ENCODE results near the gene LRBA.
"Not testable (repeated sequence)": the region's sequence is repeated elsewhere in the genome, so short reads cannot be mapped to it uniquely, and the experiment has no call there.

Gene LRBA

GRCh38 chr4:150972592-150972991 lies 42.5 kb downstream of the LRBA start:
- H3K27ac Mint-ChIP-seq: no peak overlapping the region

DNA sequence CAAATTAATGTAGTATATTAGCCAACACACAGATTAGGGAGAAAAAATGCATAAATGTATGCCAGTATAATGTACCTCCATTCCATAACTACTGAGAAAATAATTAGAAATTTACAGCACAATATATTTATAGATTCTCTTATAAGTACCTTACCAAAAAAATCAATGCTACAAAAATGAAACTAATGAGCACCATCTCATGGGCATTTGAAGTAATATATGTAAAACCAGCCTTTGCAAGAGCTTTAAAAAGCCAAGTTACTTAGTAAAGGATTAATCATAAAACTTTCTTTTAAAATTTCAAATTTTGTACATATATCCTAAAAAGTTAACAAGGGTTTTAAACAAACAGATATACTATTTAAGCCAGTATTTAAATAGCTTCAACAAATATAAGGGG lies 43.2 kb downstream of the LRBA start:
- H3K27ac Mint-ChIP-seq: no peak overlapping the region

More at GRCh38 chr4:150972592-150972991, 42.5 kb downstream of the LRBA start:
- Mint-ChIP-seq H3K36me3 (ENCODE audit: low read depth) (no peaks in the 10 kb centered on the region), H3K4me1 (ENCODE audit: low read depth) (peaks cover 78% of the 10 kb centered on the region), H3K4me3 (no peak overlapping the region), H3K27me3 (no peaks in the 10 kb centered on the region), H3K9me3 (no peaks in the 10 kb centered on the region)

DNA sequence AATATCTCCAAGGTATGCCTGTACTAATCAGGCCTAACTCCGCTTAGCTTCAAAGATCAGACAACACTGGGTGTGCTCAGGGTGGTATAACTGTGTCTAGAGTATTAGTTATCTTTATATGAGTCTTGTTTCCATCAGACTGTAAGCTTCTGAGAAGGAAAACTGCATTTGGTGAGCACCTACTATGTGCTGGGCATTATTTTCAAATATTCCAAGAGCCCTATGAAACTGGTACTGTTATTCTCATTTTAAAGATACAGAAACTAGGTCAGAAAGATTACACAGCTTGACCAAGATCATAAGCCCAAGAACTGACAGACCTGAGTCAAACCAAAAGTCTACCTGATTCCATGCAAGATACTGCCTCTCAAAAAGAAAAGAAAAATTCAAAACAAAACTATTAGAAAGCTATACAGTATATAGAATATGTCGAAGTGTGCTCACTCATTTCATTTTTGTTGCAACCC lies 44.4 kb downstream of the LRBA start:
- Mint-ChIP-seq H3K27me3 (no peaks in the 10 kb centered on the region), H3K9me3 (no peaks in the 10 kb centered on the region), H3K27ac (peak overlapping the region; percentile 50), H3K36me3 (ENCODE audit: low read depth) (peaks cover 4% of the 10 kb centered on the region), H3K4me3 (peak overlapping the region; percentile 18), H3K4me1 (ENCODE audit: low read depth) (peaks cover 73% of the 10 kb centered on the region)

More for the DNA sequence above, 43.2 kb downstream of the LRBA start:
- Mint-ChIP-seq H3K9me3 (no peaks in the 10 kb centered on the region), H3K36me3 (ENCODE audit: low read depth) (no peaks in the 10 kb centered on the region), H3K4me3 (no peak overlapping the region), H3K27me3 (no peaks in the 10 kb centered on the region), H3K4me1 (ENCODE audit: low read depth) (peaks cover 79% of the 10 kb centered on the region)

DNA sequence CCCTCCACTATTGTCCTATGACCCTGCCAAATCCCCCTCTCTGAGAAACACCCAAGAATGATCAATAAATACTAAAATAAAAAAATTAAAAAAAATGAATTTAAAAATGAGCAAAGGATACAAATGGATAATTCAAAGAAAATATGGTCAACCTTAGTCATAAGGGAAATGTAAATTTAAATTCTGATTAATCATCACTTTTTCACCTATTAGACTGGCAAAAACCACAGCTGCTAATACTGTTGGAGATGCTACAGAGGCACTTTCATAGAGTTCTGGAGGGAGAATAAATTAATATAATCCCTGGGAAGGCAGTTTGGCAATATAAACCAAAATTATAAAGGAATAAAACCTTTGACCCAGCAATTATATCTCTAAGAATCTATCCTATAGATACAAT lies 50.3 kb downstream of the LRBA start:
- Mint-ChIP-seq H3K9me3 (no peaks in the 10 kb centered on the region), H3K27ac (no peak overlapping the region), H3K4me1 (ENCODE audit: low read depth) (peaks cover 40% of the 10 kb centered on the region), H3K36me3 (ENCODE audit: low read depth) (peaks cover 8% of the 10 kb centered on the region), H3K4me3 (no peak overlapping the region), H3K27me3 (no peaks in the 10 kb centered on the region)

GRCh38 chr4:150963602-150964345 lies 51.3 kb downstream of the LRBA start:
- H3K9me3 Mint-ChIP-seq, H3K27me3 Mint-ChIP-seq, H3K27ac Mint-ChIP-seq, H3K4me3 Mint-ChIP-seq: not testable (repeated sequence)
- Mint-ChIP-seq H3K4me1 (ENCODE audit: low read depth) (peaks cover 38% of the 10 kb centered on the region), H3K36me3 (ENCODE audit: low read depth) (peaks cover 13% of the 10 kb centered on the region)

DNA sequence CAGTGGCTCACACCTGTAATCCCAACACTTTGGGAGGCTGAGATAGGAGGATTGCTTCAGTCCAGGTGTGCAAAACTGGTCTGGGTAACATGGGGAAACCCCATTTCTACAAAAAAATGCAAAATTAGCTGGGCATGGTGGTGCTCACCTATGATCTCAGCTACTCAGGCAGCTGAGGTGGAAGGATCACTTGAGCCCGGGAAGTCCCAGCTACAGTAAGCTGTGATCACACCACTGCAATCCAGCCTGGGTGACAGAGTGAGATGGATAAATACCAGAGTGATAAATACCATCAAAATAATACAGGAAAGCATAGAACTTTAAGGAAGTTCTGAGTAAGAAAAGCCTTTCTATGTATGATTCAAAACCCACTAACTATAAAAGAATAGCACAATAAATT lies 52.8 kb downstream of the LRBA start:
- Mint-ChIP-seq H3K27me3 (no peaks in the 10 kb centered on the region), H3K4me3 (no peak overlapping the region), H3K9me3 (peaks cover 5% of the 10 kb centered on the region), H3K36me3 (ENCODE audit: low read depth) (peaks cover 25% of the 10 kb centered on the region), H3K4me1 (ENCODE audit: low read depth) (peaks cover 33% of the 10 kb centered on the region), H3K27ac (no peak overlapping the region)

- Mint-ChIP-seq H3K4me3 (no peak overlapping the region), H3K4me1 (ENCODE audit: low read depth) (peaks cover 39% of the 10 kb centered on the region), H3K36me3 (ENCODE audit: low read depth) (peaks cover 31% of the 10 kb centered on the region), H3K9me3 (peaks cover 5% of the 10 kb centered on the region), H3K27me3 (no peaks in the 10 kb centered on the region), H3K27ac (no peak overlapping the region)
Measured at GRCh38 chr4:150961566-150961965, 53.5 kb downstream of the LRBA start.

DNA sequence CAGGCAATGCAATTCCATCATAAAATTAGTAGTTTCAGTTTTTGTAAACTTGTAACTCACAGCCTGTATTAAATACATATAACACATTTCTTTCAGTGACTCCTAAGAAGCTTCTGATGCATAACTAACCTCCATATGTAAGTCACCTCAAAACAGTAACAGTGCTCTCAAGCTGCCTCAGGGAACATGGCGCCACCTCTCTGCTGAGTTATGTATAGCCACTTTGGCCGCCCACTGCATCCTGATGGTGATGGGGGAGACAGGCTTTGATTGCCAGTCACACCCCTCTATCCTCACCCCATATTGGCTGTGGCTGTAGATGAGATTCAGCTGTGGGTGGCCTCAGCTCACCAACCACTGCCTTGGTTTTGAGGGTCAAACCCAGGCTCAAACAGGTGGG lies 54.3 kb downstream of the LRBA start:
- H3K27ac Mint-ChIP-seq: no peak overlapping the region
- H3K9me3 Mint-ChIP-seq: peaks cover 5% of the 10 kb centered on the region
- H3K36me3 Mint-ChIP-seq (ENCODE audit: low read depth): peaks cover 33% of the 10 kb centered on the region
- no peaks in the 10 kb centered on the region for H3K27me3 Mint-ChIP-seq
- H3K4me1 Mint-ChIP-seq (ENCODE audit: low read depth): peaks cover 43% of the 10 kb centered on the region
- H3K4me3 Mint-ChIP-seq: no peak overlapping the region

DNA sequence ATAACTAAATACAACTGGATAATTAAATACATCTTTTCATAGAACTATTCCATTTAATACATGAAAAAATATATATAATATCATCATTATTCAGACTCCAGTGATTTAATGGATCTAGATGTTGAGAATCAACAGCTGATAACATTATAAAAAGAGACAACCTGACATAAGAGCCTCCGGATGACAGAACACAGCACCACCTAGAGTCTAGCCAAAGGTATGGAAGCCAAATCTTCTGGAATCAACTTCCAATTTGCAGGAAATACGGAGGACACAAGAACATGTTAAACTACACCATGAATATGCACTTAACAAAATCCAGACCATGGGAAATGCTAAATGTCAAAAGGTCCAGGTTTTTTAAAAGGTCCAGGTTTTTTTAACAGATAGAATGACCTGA lies 55.0 kb downstream of the LRBA start:
- Mint-ChIP-seq H3K4me3 (no peak overlapping the region), H3K27me3 (no peaks in the 10 kb centered on the region), H3K36me3 (ENCODE audit: low read depth) (peaks cover 29% of the 10 kb centered on the region), H3K4me1 (ENCODE audit: low read depth) (peaks cover 40% of the 10 kb centered on the region), H3K9me3 (peaks cover 5% of the 10 kb centered on the region), H3K27ac (no peak overlapping the region)

DNA sequence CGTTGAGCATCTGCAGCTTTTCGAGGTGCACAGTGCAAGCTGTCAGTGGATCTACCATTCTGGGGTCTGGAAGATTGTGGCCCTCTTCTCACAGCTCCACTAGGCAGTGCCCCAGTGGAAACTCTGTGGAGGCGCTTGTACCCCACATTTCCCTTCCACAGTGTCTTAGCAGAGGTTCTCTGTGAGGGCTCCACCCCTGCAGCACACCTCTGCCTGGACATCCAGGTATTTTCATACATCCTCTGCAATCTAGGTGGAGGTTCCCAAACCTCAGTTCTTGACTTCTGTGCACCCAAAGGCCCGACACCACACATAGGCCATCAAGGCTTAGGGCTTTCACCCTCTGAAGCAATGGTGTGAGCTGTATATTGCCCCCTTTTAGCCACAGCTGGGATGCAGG lies 57.1 kb downstream of the LRBA start:
- not testable (repeated sequence) for H3K4me3 Mint-ChIP-seq, H3K27ac Mint-ChIP-seq, H3K9me3 Mint-ChIP-seq, H3K27me3 Mint-ChIP-seq
- Mint-ChIP-seq H3K4me1 (ENCODE audit: low read depth) (peaks cover 40% of the 10 kb centered on the region), H3K36me3 (ENCODE audit: low read depth) (peaks cover 33% of the 10 kb centered on the region)

DNA sequence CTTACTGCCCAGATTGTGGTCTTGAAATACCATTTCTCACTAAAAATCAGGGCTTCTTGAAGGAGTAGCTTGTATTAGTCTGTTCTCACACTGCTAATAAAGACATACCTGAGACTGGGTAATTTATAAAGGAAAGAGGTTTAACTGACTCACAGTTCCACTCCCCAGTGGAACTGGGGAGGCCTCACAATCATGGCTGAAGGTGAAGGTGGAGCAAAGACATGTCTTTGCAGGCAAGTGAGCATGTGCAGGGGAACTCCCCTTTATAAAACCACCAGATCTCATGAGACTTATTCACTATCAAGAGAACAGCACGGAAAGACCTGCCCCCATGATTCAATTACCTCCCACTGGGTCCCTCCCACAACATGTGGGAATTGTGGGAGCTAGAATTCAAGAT lies 58.0 kb downstream of the LRBA start:
- Mint-ChIP-seq H3K36me3 (ENCODE audit: low read depth) (peaks cover 33% of the 10 kb centered on the region), H3K4me1 (ENCODE audit: low read depth) (peaks cover 47% of the 10 kb centered on the region), H3K27ac (peak overlapping the region; percentile 61)
- H3K9me3 Mint-ChIP-seq, H3K4me3 Mint-ChIP-seq, H3K27me3 Mint-ChIP-seq: not testable (repeated sequence)

- Mint-ChIP-seq H3K36me3 (ENCODE audit: low read depth) (peaks cover 30% of the 10 kb centered on the region), H3K4me1 (ENCODE audit: low read depth) (peaks cover 58% of the 10 kb centered on the region)
- H3K9me3 Mint-ChIP-seq, H3K4me3 Mint-ChIP-seq, H3K27ac Mint-ChIP-seq, H3K27me3 Mint-ChIP-seq: not testable (repeated sequence)
Measured at GRCh38 chr4:150953916-150954315, 61.2 kb downstream of the LRBA start.

- peaks cover 65% of the 10 kb centered on the region for H3K4me1 Mint-ChIP-seq (ENCODE audit: low read depth)
- no peaks in the 10 kb centered on the region for H3K9me3 Mint-ChIP-seq
- no peaks in the 10 kb centered on the region for H3K27me3 Mint-ChIP-seq
- peak overlapping the region; percentile 6 for H3K4me3 Mint-ChIP-seq
- H3K27ac Mint-ChIP-seq: peak overlapping the region; percentile 12
- peaks cover 17% of the 10 kb centered on the region for H3K36me3 Mint-ChIP-seq (ENCODE audit: low read depth)
Measured at GRCh38 chr4:150952167-150952845, 62.8 kb downstream of the LRBA start.

- H3K36me3 Mint-ChIP-seq (ENCODE audit: low read depth): peaks cover 5% of the 10 kb centered on the region
- no peak overlapping the region for H3K4me3 Mint-ChIP-seq
- no peaks in the 10 kb centered on the region for H3K27me3 Mint-ChIP-seq
- no peak overlapping the region for H3K27ac Mint-ChIP-seq
- no peaks in the 10 kb centered on the region for H3K9me3 Mint-ChIP-seq
- peaks cover 61% of the 10 kb centered on the region for H3K4me1 Mint-ChIP-seq (ENCODE audit: low read depth)
Measured at GRCh38 chr4:150950657-150951288, 64.3 kb downstream of the LRBA start.

- Mint-ChIP-seq H3K9me3 (no peaks in the 10 kb centered on the region), H3K4me3 (no peak overlapping the region), H3K27me3 (no peaks in the 10 kb centered on the region), H3K27ac (no peak overlapping the region), H3K36me3 (ENCODE audit: low read depth) (peaks cover 2% of the 10 kb centered on the region), H3K4me1 (ENCODE audit: low read depth) (peaks cover 62% of the 10 kb centered on the region)
Measured at GRCh38 chr4:150949943-150950342, 65.1 kb downstream of the LRBA start.
